ENCODE measurements around the gene GCSAM.

DNA sequence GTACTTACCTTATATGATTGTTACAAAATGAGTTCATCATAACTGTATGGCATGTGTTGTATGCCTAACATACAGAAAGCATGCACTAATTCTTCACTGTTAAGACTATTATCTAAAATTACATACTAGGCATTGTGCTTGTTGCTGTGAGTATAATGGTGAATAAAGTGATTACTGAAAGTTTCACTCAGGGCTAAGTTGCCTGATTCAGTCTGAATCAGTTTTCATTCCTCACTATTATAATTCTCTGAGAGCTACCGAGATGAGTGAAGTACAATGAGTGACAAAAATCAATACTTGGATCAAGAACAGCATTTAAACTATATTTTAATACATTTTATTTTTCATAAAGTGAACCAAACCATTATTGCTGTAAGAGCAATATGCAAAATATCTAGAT lies 7.5 kb upstream of the GCSAM start:
- TF ChIP-seq, protein P1, sequence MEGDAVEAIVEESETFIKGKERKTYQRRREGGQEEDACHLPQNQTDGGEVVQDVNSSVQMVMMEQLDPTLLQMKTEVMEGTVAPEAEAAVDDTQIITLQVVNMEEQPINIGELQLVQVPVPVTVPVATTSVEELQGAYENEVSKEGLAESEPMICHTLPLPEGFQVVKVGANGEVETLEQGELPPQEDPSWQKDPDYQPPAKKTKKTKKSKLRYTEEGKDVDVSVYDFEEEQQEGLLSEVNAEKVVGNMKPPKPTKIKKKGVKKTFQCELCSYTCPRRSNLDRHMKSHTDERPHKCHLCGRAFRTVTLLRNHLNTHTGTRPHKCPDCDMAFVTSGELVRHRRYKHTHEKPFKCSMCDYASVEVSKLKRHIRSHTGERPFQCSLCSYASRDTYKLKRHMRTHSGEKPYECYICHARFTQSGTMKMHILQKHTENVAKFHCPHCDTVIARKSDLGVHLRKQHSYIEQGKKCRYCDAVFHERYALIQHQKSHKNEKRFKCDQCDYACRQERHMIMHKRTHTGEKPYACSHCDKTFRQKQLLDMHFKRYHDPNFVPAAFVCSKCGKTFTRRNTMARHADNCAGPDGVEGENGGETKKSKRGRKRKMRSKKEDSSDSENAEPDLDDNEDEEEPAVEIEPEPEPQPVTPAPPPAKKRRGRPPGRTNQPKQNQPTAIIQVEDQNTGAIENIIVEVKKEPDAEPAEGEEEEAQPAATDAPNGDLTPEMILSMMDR (conservative IDR thresholded peaks at IDR 0.05; ENCODE audit: low read depth in 2 of 2), result no peak
- TF ChIP-seq EZH2 (IDR thresholded peaks at IDR 0.05; ENCODE audit: low read depth, unreplicated experiment) (no peak), POLR2AphosphoS5 (IDR thresholded peaks at IDR 0.05; ENCODE audit: low read depth) (no peak), CREB1 (CRISPR knock-in tag; IDR thresholded peaks at IDR 0.05; ENCODE audit: low read depth) (no peak), JUNB (IDR thresholded peaks at IDR 0.05; ENCODE audit: unreplicated experiment) (no peak), EZH2phosphoT487 (IDR thresholded peaks at IDR 0.05; ENCODE audit: unreplicated experiment) (no peak)
- TF ChIP-seq, protein P2, sequence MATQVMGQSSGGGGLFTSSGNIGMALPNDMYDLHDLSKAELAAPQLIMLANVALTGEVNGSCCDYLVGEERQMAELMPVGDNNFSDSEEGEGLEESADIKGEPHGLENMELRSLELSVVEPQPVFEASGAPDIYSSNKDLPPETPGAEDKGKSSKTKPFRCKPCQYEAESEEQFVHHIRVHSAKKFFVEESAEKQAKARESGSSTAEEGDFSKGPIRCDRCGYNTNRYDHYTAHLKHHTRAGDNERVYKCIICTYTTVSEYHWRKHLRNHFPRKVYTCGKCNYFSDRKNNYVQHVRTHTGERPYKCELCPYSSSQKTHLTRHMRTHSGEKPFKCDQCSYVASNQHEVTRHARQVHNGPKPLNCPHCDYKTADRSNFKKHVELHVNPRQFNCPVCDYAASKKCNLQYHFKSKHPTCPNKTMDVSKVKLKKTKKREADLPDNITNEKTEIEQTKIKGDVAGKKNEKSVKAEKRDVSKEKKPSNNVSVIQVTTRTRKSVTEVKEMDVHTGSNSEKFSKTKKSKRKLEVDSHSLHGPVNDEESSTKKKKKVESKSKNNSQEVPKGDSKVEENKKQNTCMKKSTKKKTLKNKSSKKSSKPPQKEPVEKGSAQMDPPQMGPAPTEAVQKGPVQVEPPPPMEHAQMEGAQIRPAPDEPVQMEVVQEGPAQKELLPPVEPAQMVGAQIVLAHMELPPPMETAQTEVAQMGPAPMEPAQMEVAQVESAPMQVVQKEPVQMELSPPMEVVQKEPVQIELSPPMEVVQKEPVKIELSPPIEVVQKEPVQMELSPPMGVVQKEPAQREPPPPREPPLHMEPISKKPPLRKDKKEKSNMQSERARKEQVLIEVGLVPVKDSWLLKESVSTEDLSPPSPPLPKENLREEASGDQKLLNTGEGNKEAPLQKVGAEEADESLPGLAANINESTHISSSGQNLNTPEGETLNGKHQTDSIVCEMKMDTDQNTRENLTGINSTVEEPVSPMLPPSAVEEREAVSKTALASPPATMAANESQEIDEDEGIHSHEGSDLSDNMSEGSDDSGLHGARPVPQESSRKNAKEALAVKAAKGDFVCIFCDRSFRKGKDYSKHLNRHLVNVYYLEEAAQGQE (IDR thresholded peaks at IDR 0.05; ENCODE audit: unreplicated experiment), result no peak
- TF ChIP-seq, protein P3, sequence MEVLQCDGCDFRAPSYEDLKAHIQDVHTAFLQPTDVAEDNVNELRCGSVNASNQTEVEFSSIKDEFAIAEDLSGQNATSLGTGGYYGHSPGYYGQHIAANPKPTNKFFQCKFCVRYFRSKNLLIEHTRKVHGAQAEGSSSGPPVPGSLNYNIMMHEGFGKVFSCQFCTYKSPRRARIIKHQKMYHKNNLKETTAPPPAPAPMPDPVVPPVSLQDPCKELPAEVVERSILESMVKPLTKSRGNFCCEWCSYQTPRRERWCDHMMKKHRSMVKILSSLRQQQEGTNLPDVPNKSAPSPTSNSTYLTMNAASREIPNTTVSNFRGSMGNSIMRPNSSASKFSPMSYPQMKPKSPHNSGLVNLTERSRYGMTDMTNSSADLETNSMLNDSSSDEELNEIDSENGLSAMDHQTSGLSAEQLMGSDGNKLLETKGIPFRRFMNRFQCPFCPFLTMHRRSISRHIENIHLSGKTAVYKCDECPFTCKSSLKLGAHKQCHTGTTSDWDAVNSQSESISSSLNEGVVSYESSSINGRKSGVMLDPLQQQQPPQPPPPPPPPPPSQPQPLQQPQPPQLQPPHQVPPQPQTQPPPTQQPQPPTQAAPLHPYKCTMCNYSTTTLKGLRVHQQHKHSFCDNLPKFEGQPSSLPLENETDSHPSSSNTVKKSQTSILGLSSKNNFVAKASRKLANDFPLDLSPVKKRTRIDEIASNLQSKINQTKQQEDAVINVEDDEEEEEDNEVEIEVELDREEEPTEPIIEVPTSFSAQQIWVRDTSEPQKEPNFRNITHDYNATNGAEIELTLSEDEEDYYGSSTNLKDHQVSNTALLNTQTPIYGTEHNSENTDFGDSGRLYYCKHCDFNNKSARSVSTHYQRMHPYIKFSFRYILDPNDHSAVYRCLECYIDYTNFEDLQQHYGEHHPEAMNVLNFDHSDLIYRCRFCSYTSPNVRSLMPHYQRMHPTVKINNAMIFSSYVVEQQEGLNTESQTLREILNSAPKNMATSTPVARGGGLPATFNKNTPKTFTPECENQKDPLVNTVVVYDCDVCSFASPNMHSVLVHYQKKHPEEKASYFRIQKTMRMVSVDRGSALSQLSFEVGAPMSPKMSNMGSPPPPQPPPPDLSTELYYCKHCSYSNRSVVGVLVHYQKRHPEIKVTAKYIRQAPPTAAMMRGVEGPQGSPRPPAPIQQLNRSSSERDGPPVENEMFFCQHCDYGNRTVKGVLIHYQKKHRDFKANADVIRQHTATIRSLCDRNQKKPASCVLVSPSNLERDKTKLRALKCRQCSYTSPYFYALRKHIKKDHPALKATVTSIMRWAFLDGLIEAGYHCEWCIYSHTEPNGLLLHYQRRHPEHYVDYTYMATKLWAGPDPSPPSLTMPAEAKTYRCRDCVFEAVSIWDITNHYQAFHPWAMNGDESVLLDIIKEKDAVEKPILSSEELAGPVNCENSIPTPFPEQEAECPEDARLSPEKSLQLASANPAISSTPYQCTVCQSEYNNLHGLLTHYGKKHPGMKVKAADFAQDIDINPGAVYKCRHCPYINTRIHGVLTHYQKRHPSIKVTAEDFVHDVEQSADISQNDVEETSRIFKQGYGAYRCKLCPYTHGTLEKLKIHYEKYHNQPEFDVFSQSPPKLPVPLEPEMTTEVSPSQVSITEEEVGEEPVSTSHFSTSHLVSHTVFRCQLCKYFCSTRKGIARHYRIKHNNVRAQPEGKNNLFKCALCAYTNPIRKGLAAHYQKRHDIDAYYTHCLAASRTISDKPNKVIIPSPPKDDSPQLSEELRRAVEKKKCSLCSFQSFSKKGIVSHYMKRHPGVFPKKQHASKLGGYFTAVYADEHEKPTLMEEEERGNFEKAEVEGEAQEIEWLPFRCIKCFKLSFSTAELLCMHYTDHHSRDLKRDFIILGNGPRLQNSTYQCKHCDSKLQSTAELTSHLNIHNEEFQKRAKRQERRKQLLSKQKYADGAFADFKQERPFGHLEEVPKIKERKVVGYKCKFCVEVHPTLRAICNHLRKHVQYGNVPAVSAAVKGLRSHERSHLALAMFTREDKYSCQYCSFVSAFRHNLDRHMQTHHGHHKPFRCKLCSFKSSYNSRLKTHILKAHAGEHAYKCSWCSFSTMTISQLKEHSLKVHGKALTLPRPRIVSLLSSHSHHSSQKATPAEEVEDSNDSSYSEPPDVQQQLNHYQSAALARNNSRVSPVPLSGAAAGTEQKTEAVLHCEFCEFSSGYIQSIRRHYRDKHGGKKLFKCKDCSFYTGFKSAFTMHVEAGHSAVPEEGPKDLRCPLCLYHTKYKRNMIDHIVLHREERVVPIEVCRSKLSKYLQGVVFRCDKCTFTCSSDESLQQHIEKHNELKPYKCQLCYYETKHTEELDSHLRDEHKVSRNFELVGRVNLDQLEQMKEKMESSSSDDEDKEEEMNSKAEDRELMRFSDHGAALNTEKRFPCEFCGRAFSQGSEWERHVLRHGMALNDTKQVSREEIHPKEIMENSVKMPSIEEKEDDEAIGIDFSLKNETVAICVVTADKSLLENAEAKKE (CRISPR knock-in tag; IDR thresholded peaks at IDR 0.05), result no peak

Measured in GM23338 (cell line).